Neutrophil (primary cell): ENCODE data around the gene SMARCA5.

Source experiments
- H3K27ac ChIP-seq: fragments of 200-600 bp; sonication (generic); 2 replicates; pipeline ENCODE4 v1.5.1; 2016; ENCODE audit warnings: mild to moderate bottlenecking, moderate library complexity
- H3K27me3 ChIP-seq: fragments of 200-600 bp; sonication (generic); 2 replicates; pipeline ENCODE4 v1.6.0; 2016; ENCODE audit warnings: mild to moderate bottlenecking
- H3K36me3 ChIP-seq: fragments of 200-600 bp; sonication (generic); 2 replicates; pipeline ENCODE4 v1.5.1; 2017
- H3K4me1 ChIP-seq, 2 experiments: fragments of 200-600 bp in 1 of 2; sonication (generic) in 1 of 2; 1 replicate in 1 of 2; 2 replicates in 1 of 2; pipeline versions ENCODE4 v1.5.1 to v1.6.1; 2013 to 2016; ENCODE audit warnings: low read depth in 1 of 2, low read length in 1 of 2, mild to moderate bottlenecking in 1 of 2, moderate library complexity in 1 of 2; ENCODE audit not compliant: control insufficient read depth in 1 of 2, insufficient read depth in 1 of 2
- H3K4me3 ChIP-seq, 2 experiments: fragments of 200-600 bp in 1 of 2; sonication (generic) in 1 of 2; 1 replicate in 1 of 2; 2 replicates in 1 of 2; pipeline ENCODE4 v1.5.1; 2013 to 2016; ENCODE audit warnings: low read depth in 1 of 2, low read length in 1 of 2, mild to moderate bottlenecking in 1 of 2, moderate library complexity in 1 of 2
- H3K9me3 ChIP-seq: fragments of 200-600 bp; sonication (generic); 2 replicates; pipeline ENCODE4 v1.5.1; 2016
- CTCF ChIP-seq: fragments of 200-600 bp; sonication (generic); IDR thresholded peaks from 2 replicates; pipeline ENCODE4 v1.5.1; 2016; ENCODE audit warnings: antibody characterized with exemption

The SMARCA5 gene

DNA sequence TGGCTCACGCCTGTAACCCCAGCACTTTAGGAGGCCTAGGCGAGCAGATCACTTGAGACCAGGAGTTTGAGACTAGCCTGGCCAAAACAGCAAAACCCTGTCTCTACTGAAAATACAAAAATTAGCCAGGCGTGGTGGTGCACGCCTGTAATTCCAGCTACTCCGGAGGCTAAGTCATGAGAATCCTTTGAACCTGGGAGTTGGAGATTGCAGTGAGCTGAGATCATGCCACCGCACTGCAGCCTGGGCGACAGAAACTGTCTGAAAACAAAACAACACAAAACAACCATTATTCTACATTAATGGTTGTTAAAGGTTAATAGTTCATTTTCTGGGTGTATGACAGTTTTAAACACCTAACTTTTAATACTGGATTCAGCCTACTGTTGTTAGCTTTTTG, 1.6 kb upstream of the SMARCA5 start:
- Histone ChIP-seq H3K36me3 (no peaks in the 10 kb centered on the region), H3K4me3 (no peak overlapping the region), H3K27me3 (peaks cover 7% of the 10 kb centered on the region), H3K4me1 (peaks cover 20 to 25% of the 10 kb centered on the region in 2 experiments), H3K27ac (no peak overlapping the region), H3K9me3 (no peaks in the 10 kb centered on the region)
- no peak for TF ChIP-seq CTCF

- peak overlapping the region; percentile 89 to 91 for H3K4me3 ChIP-seq
- peaks cover 7% of the 10 kb centered on the region for H3K27me3 ChIP-seq
- H3K27ac ChIP-seq, result peak overlapping the region; percentile 90
- H3K36me3 ChIP-seq, result peaks cover 9% of the 10 kb centered on the region
- H3K4me1 ChIP-seq, result peaks cover 20 to 25% of the 10 kb centered on the region in 2 experiments
- H3K9me3 ChIP-seq, result no peaks in the 10 kb centered on the region
- no peak for TF ChIP-seq CTCF
Observed at GRCh38 chr4:143512978-143513313, 556 bp upstream of the SMARCA5 start.

DNA sequence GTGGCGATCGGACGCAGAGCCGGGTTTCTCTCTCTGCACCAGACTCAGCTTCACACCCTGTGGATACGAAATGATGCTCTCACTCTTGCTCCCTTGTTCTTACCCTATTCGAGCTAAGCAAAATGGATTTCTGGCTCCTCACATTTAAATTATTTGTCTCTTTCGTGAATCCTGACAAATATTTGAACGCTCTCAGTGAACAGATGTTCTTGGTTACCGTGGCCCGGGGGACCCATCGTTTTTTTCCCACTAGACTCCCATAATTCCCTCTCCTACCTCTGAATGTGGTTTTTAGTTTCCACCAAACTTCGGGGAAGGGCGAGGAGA, 630 bp downstream of the SMARCA5 start:
- H3K4me1 ChIP-seq, result peaks cover 20 to 25% of the 10 kb centered on the region in 2 experiments
- H3K36me3 ChIP-seq, result peaks cover 18% of the 10 kb centered on the region
- peaks cover 7% of the 10 kb centered on the region for H3K27me3 ChIP-seq
- H3K27ac ChIP-seq, result peak overlapping the region; percentile 90
- no peak for TF ChIP-seq CTCF
- H3K9me3 ChIP-seq, result no peaks in the 10 kb centered on the region
- H3K4me3 ChIP-seq, result peak overlapping the region; percentile 89 to 91

GRCh38 chr4:143514497-143514896, 995 bp downstream of the SMARCA5 start:
- Histone ChIP-seq H3K9me3 (no peaks in the 10 kb centered on the region), H3K4me1 (peaks cover 20 to 25% of the 10 kb centered on the region in 2 experiments), H3K27ac (peak overlapping the region; percentile 90), H3K27me3 (peaks cover 7% of the 10 kb centered on the region), H3K4me3 (peak overlapping the region; percentile 89 to 91), H3K36me3 (peaks cover 18% of the 10 kb centered on the region)
- no peak for TF ChIP-seq CTCF

DNA sequence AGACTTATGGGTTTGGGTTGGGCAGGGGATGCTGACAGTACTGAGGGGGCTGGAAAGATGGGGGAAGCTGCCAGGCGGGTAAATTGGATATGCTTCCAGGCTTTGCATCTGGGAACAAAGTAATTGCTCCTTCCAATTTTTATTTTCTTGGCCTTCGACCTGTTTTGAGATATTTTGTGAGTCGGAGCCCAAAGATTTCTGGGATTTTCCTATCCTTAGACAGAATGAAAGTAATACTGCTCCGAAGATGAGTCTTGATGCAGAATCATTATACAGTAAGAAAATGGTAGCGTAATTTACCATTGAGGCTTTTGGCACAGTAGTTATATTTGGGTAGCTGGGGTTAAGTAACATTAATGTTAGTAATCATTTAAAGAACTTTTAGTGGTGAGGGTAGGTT, 1.4 kb downstream of the SMARCA5 start:
- peaks cover 20 to 25% of the 10 kb centered on the region in 2 experiments for H3K4me1 ChIP-seq
- H3K27ac ChIP-seq, result peak overlapping the region; percentile 90
- peaks cover 18% of the 10 kb centered on the region for H3K36me3 ChIP-seq
- no peak for TF ChIP-seq CTCF
- peak overlapping the region; percentile 89 to 91 for H3K4me3 ChIP-seq
- H3K27me3 ChIP-seq, result peaks cover 5% of the 10 kb centered on the region
- no peaks in the 10 kb centered on the region for H3K9me3 ChIP-seq

GRCh38 chr4:143515905-143516304, 2.4 kb downstream of the SMARCA5 start:
- H3K36me3 ChIP-seq, result peaks cover 22% of the 10 kb centered on the region
- no peaks in the 10 kb centered on the region for H3K9me3 ChIP-seq
- H3K4me3 ChIP-seq, result no peak overlapping the region
- no peaks in the 10 kb centered on the region for H3K27me3 ChIP-seq
- no peak overlapping the region for H3K27ac ChIP-seq
- peaks cover 22 to 25% of the 10 kb centered on the region in 2 experiments for H3K4me1 ChIP-seq
- TF ChIP-seq CTCF, result no peak
